ENCODE data around the gene EFNA4.
A peak's percentile ranks its signal among the peaks of the same experiment; 100 is the strongest.
"Not testable (repeated sequence)": the region's sequence is repeated elsewhere in the genome, so short reads cannot be mapped to it uniquely, and the experiment has no call there.

The EFNA4 gene

GRCh38 chr1:155091071-155092051 is 27.8 kb downstream of the EFNA4 start:
- peak; percentile 70 for DNase-seq

DNA sequence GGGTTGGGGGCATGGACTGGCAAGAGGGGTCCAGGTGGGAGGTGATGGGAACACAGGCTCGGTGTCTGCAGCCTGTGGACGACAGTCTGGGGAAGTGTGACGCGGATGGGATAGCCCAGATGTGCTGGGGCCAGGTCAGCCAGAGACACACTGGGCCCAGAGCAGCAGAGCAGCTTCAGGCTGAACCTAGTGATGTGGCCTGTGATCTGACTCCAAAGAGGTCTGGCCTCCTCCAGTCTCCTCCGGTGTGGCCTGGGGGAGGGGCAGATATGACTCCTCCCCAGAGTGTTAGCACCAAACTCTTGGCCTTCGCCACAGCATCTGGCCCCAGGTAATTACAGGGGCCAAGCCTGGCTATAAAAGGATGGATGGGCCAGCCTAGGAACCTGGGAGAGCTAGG is 28.6 kb downstream of the EFNA4 start:
- no peak for DNase-seq

- no peak for DNase-seq
These were observed 29.1 kb downstream of the EFNA4 start for GRCh38 chr1:155092641-155093040.

GRCh38 chr1:155093911-155094621 is 30.5 kb downstream of the EFNA4 start:
- peak; percentile 43 for DNase-seq

DNA sequence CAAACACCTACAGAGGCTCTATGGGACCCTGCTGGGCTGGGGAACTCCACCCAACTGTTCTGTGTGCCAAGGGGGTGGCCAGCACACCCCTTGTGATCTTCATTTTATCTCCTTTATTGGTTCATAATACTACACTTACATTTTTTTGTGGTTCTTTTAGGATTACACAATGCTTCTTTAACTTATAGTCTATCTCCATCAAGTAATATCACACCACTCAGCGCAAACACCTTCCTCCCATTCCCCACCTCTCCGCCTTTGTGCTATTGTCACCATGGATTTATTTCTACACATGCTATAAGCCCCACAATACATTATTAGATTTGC is 31.0 kb downstream of the EFNA4 start:
- DNase-seq = no peak

- DNase-seq = no peak
These were observed 35.8 kb downstream of the EFNA4 start for GRCh38 chr1:155099331-155099730.

DNA sequence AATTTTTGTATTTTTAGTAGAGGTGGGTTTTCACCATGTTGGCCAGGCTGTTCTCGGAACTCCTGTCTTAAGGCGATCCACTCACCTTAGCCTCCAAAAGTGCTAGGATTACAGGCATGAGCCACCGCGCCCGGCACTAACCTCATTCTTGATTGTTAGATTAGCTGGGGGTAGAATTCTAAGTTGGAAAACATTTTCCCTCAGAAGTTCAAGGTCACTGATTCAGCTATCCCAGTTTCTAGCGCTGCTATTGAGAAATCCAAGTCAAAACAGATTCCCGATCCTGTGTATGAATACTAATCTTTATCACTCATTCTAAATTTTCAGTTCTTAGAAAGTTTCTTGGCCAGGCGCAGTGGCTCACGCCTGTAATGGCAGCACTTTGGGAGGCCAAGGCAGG is 39.8 kb downstream of the EFNA4 start:
- no peak for DNase-seq

DNA sequence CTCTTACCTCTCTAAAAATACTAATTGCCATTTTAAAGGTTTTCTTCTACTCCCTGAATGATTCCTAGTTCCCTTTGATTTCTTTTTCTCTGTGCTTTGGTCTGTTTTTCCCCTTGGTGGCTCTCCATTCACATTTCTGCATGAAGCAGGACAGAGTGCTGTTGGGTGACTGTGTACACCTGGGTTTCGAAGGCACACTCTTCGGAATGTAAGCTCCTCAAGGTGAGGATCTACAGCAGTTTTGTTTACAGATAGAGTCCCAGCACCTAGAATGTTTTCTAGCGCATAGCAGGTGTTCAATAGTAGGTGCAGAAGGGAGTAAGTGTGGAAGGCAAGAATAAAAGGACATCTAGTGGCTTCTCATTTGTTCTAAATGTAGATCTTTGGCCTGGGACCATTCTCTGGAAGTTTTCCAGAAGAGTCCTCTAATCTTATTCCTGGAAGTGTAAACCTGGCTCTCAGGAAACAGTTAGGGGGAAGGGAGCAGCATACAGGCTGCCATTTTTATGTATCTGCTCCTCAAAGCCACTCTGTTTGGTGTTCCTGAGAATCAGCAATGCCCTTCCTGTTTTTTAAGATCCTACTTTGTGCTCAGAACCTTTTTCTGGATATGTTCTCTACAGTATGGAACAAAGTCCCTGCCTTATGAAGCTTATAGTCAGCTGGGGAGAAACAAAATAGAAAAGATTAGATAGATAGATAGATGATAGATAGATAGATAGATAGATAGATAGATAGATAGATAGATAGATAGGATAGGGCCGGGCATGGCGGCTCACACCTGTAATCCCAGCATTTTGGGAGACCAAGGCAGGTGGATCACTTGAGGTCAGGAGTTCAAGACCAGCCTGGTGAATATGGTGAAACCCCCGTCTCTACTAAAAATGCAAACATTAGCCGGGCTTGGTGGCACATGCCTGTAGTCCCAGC is 41.3 kb downstream of the EFNA4 start:
- no peak for DNase-seq

DNA sequence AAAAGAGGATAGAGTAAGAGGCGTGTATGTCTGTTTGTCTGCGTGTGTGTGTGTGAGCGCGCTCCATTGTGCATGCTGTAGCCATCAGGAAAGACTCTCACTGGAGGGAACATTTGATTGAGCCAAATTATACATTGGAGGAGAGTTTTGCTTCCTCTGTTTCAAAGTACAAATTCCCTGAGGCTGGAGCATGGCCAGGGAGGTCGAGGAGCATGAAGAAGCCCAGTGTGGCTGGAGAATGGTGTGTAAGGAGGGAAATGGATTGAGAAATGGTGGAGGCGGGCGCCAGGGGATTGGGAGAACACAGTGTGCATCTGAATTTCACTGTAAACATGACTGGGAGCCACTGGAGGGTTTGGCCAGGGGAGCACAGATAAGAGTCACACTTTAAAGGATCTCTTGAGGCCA is 42.1 kb downstream of the EFNA4 start:
- no peak for DNase-seq

- no peak for DNase-seq
These were observed 43.3 kb downstream of the EFNA4 start for GRCh38 chr1:155106862-155107261.

DNA sequence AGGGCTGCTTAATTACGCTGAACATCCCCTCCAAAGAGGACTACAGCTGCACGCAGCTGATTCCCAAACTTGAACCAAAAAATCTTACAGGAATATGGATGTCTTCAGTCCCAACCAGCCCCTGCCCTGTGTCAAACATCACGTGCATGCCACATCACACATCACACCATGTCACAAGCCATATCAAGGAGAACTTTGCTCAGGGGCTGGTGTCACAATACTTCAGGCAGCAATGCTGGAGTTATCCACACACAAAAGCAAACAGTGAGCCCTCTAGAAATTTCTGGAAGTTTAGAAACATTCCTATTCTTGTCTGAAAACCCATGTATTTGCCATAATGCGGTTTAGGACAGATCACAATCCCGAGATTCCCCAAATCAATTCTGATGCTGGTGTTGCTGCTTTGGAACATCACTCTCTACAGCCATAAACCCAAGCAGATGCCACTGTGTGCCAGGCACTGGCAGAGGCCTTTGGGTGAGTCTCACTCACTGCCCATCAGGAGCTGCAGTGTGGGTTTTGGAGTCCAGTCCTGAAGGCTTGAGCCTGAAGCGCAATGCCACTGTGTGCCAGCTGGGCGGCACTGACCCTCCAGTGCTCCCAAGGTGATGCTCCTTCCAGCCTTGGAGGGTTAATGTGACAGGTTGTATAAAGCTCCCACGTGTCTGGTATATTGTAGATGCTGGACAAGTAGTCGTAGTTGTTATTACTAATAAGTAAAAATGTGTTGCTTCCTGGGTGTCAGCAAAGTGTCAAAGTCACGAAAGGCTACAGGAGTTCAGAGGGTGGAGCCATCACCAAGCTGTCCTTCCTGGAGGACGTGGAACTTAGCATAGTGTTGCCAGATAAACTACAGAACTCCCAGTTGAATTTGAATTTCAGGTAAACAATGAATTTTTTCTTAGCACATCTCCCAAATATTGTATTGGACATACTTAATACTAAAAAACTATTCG is 44.0 kb downstream of the EFNA4 start:
- DNase-seq = no peak

DNA sequence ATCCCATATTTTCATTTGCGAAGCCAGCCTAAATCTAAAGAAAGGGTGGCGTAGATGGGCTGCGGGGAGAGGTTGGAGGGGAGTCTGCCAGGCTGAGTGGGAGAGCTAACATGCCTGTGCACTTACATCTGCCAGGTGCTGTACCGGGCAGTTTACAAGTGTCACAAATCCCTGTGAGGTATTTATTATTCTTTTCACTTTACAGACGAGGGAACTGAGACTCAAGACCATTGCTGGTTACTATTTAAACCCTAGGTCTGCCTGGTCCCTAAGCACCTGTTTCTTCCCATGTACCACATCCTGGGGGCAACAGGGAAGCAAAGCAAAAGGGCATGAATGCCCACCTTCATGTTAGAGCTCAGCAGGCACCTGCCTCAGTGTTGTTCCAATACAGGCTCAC is 44.8 kb downstream of the EFNA4 start:
- DNase-seq = no peak

- DNase-seq = no peak
These were observed 46.8 kb downstream of the EFNA4 start for GRCh38 chr1:155110381-155110780.

DNA sequence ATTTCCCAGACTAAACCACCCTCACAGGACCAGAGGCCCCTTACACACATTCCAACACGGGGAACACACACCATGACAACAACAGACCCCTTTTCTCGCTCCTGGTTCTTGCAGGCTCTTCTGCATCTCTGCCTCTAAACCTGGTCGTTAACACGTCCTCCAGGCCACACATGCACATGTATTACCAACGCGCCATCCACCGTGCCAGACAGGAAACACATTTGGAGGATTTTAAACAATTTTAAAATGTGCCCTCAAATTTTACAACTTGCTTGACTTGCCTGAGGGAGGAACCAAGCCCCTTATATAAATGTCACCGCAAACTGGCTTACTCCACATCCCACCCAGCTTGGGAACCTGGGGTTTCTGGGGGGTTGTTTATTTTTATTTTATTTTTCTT is 47.3 kb downstream of the EFNA4 start:
- DNase-seq = no peak

GRCh38 chr1:155113450-155113980 is 50.0 kb downstream of the EFNA4 start:
- DNase-seq = no peak

DNA sequence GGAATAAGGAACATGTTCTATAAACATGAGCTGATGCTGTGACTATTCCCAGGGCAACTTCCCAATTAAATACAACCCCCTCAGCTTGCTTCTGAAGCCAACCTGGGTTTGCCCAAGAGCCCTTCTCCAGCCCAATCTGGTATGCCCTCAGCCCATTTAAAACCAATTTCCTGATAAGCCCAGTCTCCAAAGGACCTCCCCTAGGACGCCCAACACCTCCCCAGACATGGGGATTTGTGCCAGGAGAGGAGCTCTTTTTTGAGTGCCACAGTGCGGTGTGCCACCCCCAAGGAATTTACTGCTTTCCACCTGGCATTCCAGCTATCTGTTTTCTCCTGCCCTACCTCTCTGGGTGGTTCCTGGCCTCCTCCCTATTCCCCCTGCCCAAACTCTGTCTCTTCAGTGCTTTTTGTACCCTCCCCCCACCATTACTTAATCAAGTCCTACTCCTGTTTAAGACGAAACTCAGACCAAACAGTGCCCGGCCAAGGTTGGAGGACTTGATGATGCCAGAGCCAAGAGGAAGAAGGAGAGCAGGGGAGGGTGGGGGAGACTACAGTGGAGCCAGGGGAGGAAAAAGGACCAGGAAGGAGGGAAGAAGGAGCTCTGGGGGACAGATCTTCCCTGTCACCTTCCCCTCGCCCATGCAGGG is 52.7 kb downstream of the EFNA4 start:
- no peak for DNase-seq

GRCh38 chr1:155117610-155118009 is 54.1 kb downstream of the EFNA4 start:
- DNase-seq = no peak

DNA sequence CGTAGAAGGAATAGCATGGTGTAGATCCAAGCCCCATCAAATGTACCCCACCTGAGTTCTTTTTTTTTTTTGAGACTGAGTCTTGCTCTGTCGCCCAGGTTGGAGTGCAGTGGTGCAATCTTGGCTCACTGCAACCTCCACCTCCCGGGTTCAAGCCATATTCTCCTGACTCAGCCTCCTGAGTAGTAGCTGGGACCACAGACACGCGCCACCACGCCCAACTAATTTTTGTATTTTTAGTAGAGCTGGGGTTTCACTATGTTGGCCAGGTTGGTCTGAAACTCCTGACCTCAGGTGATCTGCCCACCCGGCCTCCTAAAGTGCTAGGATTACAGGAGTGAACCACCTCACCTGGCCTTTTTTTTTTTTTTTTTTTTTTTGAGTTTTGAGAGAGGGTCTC is 54.5 kb downstream of the EFNA4 start:
- not testable (repeated sequence) for DNase-seq
